ENCODE results near the gene CST9L.
A peak's percentile ranks its signal among the peaks of the same experiment; 100 is the strongest.

Gene CST9L

GRCh38 chr20:23542801-23543200 is 25.5 kb downstream of the CST9L start:
- no peak for DNase-seq

- no peak for DNase-seq
Measured at GRCh38 chr20:23541776-23542175, 26.5 kb downstream of the CST9L start.

- no peak for DNase-seq
Measured at GRCh38 chr20:23541330-23541729, 27.0 kb downstream of the CST9L start.

- DNase-seq, result no peak
Measured at GRCh38 chr20:23540624-23541023, 27.7 kb downstream of the CST9L start.

GRCh38 chr20:23537030-23537429 is 31.3 kb downstream of the CST9L start:
- no peak for DNase-seq

- no peak for DNase-seq
Measured at GRCh38 chr20:23536328-23536974, 31.8 kb downstream of the CST9L start.

- no peak for DNase-seq
Measured at GRCh38 chr20:23534801-23535593, 33.3 kb downstream of the CST9L start.

GRCh38 chr20:23533161-23533560 is 35.1 kb downstream of the CST9L start:
- DNase-seq, result no peak

GRCh38 chr20:23532533-23532932 is 35.8 kb downstream of the CST9L start:
- no peak for DNase-seq

- DNase-seq, result no peak
Measured at GRCh38 chr20:23530937-23531567, 37.2 kb downstream of the CST9L start.

- DNase-seq, result no peak
Measured at GRCh38 chr20:23528867-23529431, 39.3 kb downstream of the CST9L start.

GRCh38 chr20:23526850-23527249 is 41.4 kb downstream of the CST9L start:
- no peak for DNase-seq

GRCh38 chr20:23524146-23524545 is 44.1 kb downstream of the CST9L start:
- no peak for DNase-seq

- DNase-seq, result no peak
Measured at GRCh38 chr20:23520185-23520584, 48.1 kb downstream of the CST9L start.

GRCh38 chr20:23519556-23519955 is 48.7 kb downstream of the CST9L start:
- no peak for DNase-seq

- DNase-seq, result peak in 1 of 14 donors; percentile 50
Measured at GRCh38 chr20:23517719-23518118, 50.6 kb downstream of the CST9L start.

- DNase-seq, result no peak
Measured at GRCh38 chr20:23515250-23515939, 52.9 kb downstream of the CST9L start.

GRCh38 chr20:23514848-23515247 is 53.4 kb downstream of the CST9L start:
- no peak for DNase-seq
